Measurements from ENCODE around the gene ZFYVE27.

Gene ZFYVE27

DNA sequence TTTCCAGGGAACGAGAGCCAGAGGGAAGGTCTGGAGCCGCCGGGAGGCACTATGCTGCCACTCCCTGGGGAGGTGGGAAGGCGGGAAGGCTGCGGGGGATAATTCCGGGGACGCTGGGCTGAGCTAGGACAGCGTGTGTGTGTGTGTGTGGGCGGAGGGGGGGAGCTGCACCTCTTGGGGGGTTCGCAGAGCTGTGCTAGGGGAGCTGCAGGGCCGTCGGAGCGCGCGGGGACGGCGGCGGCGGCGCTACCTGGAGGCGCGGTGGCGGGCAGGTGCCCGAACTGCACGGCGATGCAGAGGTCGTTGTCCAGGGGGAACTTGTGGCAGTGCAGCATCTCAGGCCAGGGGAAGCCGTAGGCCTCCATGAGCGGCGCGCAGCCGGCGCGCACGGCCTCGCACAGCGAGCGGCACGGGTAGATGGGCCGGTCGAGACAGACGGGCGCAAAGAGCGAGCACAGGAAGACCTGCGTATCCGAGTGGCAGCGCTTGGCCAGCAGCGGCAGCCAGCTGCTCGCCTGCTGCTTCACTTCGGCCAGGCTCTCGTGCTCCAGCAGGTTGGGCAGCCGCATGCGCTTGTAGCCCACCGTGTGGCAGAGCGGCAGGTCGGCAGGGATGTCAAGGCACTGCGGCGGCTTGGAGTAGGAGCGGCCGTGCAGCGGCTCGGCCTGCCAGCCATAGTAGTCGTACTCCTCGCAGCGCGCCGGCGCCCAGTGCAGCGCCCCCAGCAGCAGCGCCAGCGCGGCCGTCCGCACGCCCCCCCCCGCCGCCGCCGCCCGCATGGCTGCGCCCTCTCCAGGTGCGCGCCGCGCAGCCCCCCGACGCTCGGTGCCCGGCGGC is 34.3 kb downstream of the ZFYVE27 start:
- DNase-seq (ENCODE audit: low read depth), result peak; percentile 3

DNA sequence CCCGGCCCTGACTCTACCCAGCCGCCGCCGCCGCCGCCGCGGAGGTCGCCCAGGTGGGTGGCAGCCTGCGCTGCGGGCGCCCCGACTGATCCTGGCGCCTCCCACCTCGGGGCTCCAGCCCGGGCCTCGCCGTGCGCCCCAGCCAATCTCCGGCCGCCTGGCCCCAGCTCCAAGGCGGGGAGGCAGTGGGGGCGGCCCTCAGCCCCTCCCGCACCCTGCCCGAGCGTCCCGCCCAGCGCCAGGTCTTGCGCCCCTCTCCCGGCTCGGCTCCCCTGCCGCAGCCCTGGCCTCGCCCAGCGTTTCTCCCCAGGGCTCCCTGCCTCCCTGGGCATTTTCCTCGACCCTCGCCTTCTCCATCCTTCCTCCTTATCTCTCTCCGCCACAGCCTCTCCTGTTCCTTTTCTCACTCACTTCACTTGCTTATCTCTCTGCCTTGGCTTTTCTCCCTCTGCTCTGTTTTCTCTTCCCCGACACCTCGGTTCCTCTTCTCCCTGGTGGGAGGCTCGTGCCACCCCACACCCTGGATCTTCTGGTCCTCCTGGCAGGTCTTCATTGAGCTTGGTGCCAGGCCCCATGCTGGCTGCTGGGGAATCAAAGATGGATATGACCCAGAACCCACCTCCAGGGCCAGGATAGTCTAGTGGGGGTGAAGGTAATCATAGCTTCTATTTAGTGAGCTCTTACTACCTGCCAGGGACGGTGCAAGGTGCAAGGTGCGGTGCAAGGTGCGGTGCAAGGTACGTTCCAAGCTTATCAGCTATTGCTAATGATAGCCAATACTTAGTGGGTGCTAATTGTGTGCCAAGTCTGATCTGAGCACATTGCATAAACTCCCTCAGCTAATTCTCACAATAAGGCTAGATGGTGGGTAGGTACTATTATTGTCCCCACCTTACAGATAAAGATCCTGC is 35.2 kb downstream of the ZFYVE27 start, which contains the start of gene SFRP5:
Gene SFRP5, minus strand, starts transcription at position 87 of the 911 bp plus-strand sequence. CDS start 166 bp downstream, outside the sequence.
- DNase-seq (ENCODE audit: low read depth), result no peak

DNA sequence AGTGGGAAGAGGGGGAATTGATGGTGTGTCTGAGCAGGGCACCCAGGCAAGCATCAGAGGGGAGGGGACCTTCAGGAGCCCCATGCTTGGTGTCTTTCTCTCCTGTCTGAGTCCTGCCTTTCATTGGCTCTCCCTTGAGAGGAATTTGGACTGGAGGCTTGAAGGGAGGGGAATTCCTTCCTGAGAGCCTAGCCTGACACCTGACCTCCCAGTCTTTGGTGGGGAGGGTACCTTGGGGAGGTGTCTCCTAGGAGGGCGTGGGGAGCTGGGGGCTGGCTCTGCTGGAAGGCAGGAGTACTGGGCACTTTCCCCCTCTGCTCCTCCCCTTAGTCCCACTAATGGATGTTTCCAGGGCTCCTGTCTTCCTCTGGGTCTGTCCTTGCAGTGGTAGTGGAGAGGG is 36.2 kb downstream of the ZFYVE27 start:
- no peak for DNase-seq (ENCODE audit: low read depth)

DNA sequence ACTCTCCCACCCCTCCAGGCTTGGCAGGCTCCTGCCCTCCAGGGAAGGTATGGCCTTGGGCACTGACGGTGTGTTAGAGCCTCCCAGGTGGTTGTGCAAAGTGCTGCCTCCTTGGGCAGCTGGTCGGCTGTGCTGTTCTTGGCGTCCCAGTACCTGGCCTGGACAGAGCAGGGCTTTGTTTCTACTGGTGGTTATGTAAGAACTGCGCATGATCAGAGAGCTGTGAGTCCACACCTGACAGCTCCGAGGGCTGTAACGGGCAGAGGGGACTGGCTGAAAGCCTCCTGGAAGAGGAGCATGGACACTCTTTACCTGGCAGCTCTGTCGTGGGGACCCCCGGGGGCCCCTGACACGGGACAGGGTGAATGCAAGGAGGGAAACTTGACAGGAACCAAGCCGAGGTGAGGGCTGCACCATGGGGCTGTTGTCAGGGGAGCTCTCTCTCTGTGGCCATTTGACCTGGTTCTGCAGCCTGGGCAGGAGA is 37.9 kb downstream of the ZFYVE27 start:
- no peak for DNase-seq (ENCODE audit: low read depth)

DNA sequence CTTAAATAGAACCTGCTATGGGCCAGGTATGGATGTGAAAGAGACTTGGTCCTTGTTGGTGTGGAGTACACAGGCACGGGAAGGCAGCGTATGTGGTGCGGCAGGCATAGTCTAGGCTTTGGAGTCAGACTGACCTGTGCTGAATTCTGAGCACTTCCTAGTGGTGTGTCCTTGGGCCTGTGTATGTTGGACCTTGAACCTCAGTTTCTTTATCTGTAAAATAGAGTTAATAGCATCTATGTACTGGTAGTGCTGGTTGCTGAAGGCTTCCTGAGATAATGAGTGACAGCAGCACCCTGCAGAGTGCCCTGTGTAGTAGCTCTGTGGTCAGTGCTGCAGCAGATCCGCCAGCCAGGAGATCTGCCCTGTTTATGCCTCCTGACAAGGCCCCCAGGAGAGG is 40.2 kb downstream of the ZFYVE27 start:
- DNase-seq (ENCODE audit: low read depth), result no peak

DNA sequence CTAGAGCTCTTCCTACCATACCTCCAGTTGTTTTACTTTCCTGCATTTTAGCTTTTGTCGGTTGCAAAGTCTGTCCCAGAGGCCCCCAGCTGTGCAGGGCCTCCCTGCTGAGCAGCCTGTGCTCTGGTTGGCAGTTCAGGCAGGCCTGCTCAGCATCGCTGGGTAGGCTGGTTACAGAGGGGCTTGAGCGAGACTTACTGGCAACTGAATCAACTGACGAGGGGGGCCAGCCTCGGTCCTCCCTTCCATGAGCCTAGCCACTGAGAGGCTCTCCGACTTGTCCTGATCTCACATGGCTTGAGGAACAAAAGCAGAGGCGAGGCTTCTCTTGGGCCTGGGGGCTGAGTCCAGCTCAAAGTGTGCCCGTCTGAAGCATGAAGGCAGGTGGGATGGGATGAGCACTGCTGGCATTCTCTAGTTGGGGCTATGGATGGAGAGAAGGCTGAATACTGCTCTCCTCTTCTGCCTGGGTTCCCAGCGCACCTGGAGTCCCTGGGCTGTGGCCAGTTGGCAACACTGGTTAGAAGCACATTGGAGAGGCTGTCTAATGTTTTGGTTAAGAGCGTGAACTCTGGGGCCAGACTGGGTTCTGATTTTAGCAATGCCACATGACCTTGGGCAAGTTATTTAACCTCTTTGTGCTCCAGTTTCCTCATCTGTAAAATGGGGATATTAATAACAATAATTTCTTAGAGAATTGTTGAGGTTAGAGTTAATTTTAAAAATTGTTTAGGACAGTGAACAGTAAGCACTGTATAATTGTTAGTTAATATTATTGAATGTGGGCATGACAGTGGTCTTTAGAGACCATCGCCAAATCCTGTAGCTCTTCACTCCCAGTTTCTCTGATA is 41.7 kb downstream of the ZFYVE27 start:
- no peak for DNase-seq (ENCODE audit: low read depth)

DNA sequence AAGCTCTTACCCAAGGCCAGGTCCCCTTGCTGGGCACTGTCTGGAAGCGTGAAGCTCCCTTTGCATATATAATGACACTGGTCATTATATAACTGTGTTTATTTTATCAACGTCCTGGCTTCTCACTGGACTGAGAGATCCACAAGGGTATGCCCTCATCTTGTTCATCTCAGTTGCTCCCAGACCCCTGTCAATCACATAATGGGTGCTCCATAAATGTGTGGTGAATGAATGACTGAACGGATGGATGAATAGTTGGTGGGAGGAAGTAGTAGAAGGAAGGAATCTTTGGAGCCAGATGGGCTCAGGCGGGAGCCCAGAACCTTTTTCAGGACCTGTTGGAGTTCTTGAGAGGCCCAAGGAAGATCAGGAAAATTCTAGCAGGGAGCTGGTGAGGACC is 42.6 kb downstream of the ZFYVE27 start:
- no peak for DNase-seq (ENCODE audit: low read depth)

DNA sequence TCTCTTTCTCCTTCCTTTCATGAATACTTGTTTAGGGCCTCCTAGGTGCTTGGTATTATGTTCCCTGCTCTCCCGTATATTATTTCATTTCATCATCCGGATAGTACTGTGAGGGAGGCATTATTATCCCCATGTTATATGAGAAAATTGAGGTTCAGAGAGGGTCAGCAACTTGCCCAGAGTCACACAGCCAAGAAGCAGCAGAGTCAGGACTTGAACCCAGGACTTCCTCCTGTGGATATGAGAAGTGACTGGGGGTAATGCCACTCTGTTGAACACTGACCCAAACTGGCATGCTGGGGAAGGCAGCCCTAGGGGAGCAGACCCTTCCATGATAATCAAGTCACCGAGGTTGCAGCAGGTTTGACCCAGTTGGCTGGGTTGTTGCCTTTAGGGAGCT is 43.0 kb downstream of the ZFYVE27 start:
- no peak for DNase-seq (ENCODE audit: low read depth)

DNA sequence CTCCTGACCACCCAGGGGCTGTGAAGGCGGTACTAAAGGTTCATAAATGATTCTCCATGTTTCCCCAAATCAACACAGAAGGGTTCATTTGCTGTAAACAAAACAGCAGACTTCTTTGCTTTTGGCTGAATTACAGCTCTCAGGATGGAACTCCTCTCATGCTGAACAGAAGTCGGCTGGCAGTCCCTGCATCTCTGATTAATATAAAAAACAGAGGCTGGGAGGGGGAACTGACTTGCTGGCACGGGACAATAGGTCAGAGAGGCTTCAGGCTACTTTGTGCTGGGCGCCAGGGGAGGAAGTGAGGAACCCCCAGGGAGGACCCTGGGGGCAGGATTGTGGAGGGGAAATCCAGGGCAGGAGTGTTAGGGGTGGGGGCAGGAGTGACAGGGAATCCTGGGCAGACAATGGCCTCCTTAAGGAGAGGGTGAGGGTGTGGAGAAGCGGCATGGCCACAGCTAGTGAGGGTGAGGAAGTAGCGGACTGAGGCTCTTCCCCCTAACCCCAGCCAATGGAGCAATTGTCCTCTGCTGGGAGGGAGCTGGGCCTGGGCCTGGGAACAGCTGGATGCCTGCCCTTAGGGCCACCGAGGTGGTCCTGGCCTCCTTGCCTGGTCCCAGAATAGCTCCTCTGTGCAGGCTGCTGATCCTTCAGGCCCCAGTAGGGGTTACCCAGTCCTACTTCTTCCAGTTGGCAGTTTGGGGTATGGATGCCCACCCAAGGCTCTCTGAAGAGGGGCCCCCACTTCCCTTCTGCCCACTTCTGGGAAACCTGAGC is 44.1 kb downstream of the ZFYVE27 start:
- DNase-seq (ENCODE audit: low read depth), result no peak

DNA sequence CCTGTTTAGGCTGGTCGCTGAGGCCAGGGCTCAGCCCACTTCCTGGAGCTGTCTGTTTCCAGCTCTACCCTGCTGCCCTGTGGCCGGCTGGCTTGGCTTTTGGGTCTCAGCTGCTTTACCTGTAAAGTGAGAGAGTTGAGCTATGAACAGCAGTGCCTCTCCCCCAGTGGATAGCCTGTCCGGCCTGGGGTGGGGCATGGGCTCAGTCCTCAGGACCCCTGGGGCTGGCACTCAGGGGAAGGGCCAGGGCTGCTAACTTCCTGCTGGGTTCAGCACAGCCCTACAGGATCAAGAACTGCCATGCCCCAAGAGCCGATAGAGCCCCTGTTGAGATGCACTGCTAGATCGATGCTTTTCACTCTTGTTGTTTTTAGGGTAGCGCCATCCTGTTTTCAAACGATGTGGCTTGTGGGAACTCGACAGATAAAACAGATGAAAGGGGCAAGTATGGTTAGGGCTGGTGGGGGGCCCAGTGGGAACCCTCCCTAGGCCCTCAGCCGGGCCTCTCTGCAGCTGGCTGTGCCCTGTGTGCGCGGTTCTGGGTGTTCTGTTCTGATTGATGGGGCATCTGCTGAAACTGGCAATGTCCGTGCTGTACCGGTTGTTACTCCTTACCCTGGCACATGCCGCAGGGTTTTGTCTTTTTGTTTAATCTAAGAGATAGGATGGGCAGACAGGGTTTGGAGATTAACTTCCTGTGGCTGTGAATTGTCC is 44.8 kb downstream of the ZFYVE27 start:
- no peak for DNase-seq (ENCODE audit: low read depth)

DNA sequence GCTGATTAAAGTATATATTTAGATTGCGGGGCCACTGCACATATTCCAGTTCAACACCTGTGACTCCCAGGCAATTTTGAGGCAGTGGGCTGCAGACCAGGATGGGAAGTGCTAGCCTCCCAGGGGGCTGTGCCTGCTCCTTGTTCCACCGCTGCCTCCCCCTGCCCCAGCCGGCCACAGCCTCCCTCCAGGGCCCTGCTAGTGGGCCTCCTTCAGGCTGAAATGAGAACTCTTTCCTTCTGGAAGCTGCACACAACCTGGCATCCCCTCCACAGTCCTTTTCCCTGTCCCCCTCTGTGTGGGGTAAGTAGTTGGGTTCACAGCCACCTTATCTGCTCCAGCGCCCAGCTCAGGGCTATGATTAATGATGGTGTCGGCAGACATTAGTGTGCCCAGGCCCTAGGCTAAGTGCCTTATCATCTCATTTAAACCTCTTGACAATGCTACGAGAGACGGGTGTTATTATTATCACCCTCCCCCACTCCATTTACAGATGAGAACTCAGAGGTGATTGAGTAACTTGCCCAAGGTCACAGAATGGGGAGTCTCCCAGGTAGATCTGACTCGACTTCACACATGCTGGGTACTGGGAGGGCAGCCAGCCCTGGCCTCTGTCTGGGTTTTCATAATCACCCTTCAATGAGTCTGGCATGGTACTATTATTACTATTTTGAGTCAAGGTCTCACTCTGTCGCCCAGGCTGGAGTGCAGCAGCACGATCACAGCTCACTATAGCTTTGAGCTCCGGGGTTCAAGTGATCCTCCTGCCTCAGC is 45.7 kb downstream of the ZFYVE27 start:
- no peak for DNase-seq (ENCODE audit: low read depth)

DNA sequence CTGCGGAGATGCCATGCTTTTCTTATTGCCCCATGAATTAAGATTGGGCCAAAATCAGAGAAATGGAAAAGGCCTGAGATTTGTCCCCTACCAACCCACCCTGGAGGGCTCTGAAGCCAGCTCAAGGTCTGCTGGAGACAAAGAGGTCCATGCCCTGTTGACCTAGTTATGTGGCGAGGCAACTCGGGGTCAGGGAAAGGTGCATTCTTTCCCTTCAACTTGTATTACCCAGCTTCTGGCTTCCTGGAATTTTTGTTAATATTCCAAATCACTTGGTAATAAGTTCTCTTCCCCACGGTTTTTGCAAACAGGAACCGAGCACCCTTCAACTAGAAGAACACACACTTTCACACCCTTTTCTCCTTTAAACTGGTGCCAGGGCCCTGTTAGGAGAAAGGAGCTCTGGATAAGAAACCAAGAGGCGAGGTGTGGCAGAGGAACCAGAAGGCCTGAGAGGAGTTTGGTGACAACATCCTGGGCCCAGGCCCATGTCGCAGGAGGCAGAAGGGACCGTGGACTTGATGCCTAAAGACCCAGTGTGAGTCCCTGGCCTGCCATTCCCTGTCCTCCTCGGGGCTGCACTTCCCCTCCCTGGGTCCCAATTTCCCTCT is 47.4 kb downstream of the ZFYVE27 start:
- DNase-seq (ENCODE audit: low read depth), result no peak

DNA sequence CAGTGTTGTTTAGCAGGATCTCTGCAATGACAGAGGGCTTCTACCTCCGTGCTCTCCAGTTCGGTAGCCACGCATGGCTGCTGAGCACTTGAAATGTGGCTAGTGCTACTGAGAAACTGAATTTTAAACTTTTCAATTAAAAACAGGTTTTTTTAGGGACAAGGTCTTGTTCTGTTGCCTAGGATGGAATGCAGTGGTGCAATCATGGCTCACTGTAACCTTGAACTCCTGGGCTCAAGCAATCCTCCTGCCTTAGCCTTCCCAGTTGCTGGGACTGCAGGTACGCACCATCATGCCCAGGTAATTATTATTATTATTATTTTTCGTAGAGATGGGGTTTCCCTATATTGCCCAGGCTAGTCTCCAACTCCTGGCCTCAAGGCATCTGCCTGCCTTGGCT is 48.3 kb downstream of the ZFYVE27 start:
- no peak for DNase-seq (ENCODE audit: low read depth)

DNA sequence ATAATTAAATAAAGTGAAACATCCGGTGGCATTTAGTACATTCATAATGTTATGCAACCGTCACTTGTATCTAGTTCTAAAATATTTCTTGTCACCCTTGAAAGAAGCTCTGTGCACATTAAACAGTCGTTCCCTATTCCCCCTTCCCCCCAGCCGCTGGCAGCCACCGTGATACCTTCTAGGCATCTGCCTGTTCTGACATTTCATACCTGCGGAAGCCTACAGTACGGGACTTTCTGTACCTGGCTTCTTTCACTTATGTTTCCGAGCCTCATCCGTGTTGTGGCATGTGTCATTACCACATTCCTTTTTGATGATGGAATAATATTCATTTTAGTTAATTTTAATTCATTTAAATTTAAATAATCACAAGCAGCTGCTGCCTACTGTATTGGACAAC is 48.8 kb downstream of the ZFYVE27 start:
- no peak for DNase-seq (ENCODE audit: low read depth)

DNA sequence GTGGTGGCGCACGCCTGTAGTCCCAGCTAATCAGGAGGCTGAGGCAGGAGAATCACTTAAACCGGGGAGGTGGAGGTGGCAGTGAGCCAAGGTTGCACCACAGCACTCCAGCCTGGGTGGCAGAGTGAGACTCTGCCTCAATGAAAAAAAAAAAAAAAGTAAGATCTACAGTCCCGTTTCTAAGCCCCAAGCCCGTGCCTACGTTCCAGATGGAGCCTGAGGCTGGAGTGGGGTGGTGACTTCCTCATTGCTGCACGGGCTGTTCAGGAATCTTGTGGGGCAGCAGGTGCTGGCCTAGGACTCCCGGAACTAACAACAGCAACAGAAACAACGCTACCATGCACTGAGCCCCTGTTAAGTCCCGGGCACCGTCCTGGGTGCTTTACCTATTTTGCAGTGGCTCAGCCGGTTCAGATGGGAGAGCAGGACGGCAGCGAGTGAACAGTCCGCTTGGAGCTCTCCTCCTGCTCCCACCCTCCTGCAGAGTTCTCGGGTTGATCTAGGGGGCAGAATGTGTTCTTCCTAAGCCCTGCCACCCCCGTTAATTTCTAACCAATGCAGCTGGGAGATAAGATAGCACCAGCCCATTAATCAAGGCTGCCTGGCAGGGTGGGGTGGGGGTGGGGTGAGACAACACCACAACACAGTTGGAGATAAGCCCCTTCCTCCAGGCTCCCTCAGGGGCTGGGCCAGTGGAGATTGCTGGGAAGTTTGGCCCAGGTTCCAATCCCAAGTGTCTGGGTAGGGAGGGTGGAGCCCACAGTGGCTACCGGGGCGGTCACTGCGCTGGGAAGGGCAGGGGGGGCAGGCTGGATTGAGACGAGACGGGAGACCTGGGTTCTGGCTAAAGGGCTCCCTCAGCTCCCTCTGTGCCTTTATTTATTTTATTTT is 51.9 kb downstream of the ZFYVE27 start:
- DNase-seq (ENCODE audit: low read depth), result no peak

DNA sequence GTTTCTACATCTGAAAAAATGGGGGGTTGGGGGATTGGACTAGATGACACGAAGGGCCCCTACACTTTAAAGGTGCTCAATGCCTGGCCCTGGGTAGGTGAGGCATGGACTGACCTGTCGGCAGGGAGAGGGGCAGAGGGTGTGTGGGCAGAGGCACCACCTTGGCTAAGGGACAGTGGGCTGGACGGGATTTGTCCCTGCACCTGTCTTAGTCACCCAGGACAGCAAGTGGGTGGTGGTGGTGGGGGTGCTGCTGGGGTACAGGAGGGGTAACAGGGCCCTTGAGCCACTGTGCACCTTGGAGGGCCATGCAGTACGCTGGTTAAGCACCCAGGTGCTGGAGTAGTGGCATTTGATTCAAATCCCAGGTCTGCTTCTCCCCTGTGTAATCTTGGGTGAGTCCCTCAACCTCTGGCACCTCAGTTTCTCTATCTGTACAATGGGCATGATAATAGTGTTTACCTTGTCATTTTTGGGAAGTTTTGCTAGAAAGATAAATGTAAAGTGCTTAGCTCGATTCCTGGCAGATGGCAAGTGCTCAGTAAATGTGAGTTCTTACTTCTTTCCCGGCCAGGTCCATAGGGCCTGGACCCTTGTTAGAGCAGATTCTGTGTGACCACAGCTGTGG is 53.0 kb downstream of the ZFYVE27 start:
- no peak for DNase-seq (ENCODE audit: low read depth)

DNA sequence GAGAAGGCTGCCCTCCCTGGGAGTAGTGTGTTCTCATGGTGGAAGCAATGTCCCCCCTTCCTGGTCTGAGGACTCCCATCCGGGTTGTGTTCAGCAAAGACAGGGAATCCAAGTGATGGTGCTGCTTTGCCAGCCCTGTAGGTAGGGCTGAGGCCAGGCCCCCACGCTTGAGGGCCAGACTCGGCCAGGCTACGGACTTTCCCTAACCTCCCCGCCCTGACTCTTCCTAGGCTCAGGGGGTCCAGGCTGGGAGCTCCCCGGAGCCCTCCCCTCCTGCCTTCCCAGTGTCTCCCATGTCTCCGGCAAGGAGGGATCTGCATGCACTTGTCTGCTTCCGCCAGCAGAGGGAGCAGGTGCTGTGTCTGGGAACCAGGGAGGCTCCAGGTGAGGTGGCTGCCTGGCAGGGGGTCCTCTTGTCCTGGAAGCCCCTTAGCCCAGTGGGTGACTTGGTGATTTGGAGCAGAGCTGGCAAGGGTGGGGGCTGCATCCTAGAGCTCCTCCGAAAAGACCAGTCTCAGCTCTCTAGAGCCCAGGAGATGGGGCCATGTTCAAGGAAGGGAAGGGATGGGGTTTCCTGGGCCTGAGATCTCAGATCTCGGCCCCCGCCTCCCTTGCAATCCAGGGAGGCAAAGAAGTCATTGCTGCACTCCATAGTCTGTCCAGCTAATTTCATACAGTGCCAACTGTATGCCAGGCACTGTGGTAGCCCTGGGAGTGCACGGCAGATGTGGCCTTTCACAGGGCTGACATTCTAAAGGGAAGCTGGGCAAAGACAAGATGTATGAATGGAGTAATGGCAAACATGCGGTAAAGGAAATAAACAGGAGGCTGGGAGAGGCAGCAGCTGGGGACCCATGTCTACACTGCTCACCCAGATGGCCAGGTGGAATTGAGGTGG is 55.1 kb downstream of the ZFYVE27 start:
- DNase-seq (ENCODE audit: low read depth), result peak; percentile 16

All from GM04504 (cell line).